ENCODE results near the gene ITPRIPL2. TPM values are rescaled to one million over a fixed set of nuclear protein-coding genes. Genes with fewer than 3 reads are reported as not detected.
A peak's percentile ranks its signal among the peaks of the same experiment; 100 is the strongest.

ITPRIPL2 gene
- total RNA-seq, 1 experiment from 2014 or later, result 5.3 TPM

DNA sequence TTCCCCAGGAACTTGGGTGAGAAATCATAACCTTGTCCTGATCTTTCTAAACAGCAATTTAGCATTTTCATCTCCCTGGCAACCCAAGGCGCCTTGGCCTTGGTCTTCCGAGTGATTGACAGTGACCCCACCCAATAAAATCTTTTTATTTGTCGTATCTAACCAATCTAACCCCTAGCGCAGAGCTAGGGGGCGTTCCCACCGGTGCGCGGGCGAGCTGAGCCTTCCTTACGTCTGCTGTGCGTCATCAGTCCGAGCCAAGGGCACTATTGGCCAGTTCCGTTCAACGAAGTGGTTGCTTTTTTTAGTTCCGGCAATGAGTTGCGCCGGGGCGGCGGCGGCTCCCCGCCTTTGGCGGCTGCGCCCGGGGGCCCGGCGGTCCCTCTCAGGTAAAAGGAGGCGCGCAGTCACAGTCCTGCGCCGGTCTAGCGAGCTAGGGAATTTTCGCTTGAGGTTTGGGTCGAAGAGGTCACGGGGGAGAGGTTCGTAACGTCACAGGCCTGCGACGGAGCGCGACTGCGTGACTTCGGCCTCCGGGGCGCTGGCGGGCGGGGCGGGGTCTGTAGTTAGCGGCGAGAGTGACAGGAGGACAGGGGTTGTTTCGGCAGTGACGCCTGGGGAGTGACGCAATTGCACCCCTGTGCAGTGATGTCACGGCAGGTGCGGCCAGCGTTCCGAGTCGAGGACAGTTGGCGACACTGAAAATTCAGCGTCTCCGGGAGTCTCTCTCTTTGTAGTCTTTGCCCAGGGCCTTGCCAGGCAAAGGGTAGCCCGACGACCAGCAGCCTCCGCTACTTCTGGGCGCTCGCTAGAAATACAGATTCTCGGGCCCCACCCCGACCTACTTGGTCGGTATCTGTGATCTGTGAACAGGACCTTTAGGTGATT lies 46.2 kb upstream of the ITPRIPL2 start, which contains the start of gene COQ7 (continued):
- TF ChIP-seq ZBTB21 (CRISPR knock-in tag; IDR thresholded peaks at IDR 0.05; ENCODE audit: borderline replicate concordance) (peak; percentile 99), CREB1 (CRISPR knock-in tag; IDR thresholded peaks at IDR 0.05) (0 out of 2 replicates have a peak, but pooled peaks have one; percentile 65), NR3C1 (CRISPR knock-in tag; conservative IDR thresholded peaks at IDR 0.05; ENCODE audit: low read depth) (no peak), TCF7 (CRISPR knock-in tag; IDR thresholded peaks at IDR 0.05; ENCODE audit: low read depth) (no peak), MYBL2 (CRISPR knock-in tag; IDR thresholded peaks at IDR 0.05) (peak; percentile 57; the same call in 1 of the 2 replicates), SP1 (CRISPR knock-in tag; conservative IDR thresholded peaks at IDR 0.05) (peak; percentile 86)
- TF ChIP-seq, protein P1, sequence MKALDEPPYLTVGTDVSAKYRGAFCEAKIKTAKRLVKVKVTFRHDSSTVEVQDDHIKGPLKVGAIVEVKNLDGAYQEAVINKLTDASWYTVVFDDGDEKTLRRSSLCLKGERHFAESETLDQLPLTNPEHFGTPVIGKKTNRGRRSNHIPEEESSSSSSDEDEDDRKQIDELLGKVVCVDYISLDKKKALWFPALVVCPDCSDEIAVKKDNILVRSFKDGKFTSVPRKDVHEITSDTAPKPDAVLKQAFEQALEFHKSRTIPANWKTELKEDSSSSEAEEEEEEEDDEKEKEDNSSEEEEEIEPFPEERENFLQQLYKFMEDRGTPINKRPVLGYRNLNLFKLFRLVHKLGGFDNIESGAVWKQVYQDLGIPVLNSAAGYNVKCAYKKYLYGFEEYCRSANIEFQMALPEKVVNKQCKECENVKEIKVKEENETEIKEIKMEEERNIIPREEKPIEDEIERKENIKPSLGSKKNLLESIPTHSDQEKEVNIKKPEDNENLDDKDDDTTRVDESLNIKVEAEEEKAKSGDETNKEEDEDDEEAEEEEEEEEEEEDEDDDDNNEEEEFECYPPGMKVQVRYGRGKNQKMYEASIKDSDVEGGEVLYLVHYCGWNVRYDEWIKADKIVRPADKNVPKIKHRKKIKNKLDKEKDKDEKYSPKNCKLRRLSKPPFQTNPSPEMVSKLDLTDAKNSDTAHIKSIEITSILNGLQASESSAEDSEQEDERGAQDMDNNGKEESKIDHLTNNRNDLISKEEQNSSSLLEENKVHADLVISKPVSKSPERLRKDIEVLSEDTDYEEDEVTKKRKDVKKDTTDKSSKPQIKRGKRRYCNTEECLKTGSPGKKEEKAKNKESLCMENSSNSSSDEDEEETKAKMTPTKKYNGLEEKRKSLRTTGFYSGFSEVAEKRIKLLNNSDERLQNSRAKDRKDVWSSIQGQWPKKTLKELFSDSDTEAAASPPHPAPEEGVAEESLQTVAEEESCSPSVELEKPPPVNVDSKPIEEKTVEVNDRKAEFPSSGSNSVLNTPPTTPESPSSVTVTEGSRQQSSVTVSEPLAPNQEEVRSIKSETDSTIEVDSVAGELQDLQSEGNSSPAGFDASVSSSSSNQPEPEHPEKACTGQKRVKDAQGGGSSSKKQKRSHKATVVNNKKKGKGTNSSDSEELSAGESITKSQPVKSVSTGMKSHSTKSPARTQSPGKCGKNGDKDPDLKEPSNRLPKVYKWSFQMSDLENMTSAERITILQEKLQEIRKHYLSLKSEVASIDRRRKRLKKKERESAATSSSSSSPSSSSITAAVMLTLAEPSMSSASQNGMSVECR (CRISPR knock-in tag; IDR thresholded peaks at IDR 0.05; ENCODE audit: borderline replicate concordance), result no peak
- TF ChIP-seq, protein P2, sequence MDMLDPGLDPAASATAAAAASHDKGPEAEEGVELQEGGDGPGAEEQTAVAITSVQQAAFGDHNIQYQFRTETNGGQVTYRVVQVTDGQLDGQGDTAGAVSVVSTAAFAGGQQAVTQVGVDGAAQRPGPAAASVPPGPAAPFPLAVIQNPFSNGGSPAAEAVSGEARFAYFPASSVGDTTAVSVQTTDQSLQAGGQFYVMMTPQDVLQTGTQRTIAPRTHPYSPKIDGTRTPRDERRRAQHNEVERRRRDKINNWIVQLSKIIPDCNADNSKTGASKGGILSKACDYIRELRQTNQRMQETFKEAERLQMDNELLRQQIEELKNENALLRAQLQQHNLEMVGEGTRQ (CRISPR knock-in tag; IDR thresholded peaks at IDR 0.05), result peak; percentile 86
- TF ChIP-seq, protein P3, sequence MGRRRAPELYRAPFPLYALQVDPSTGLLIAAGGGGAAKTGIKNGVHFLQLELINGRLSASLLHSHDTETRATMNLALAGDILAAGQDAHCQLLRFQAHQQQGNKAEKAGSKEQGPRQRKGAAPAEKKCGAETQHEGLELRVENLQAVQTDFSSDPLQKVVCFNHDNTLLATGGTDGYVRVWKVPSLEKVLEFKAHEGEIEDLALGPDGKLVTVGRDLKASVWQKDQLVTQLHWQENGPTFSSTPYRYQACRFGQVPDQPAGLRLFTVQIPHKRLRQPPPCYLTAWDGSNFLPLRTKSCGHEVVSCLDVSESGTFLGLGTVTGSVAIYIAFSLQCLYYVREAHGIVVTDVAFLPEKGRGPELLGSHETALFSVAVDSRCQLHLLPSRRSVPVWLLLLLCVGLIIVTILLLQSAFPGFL (CRISPR knock-in tag; IDR thresholded peaks at IDR 0.05; ENCODE audit: borderline replicate concordance), result no peak
- TF ChIP-seq, protein P4, sequence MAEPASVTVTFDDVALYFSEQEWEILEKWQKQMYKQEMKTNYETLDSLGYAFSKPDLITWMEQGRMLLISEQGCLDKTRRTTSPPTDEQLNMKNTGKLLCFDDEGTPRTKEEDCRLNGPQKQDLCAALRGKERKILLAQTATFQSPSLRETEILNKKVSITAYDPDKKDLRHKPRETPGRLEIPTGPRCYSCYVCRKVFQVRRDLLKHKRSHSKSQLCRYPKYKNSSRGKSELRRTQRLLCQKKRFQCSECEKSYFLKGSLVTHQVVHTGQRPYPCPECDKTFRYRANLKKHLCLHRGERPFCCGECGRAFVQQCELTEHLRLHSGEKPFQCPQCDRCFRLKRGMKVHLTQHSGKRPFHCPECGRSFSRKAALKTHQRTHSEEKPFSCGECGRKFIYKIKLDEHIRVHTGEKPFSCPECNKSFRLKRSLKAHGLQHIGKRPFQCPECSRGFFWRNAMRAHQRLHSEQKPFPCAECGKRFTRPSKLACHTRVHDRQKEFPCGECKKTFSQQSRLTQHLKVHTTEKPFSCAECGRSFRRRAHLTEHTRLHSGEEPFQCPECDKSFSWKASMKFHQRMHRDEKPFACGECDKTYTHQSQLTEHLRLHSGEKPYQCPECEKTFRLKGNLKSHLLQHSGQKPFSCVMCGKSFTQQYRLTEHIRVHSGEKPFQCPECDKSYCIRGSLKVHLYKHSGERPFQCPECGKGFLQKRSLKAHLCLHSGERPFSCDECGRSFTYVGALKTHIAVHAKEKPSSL (CRISPR knock-in tag; conservative IDR thresholded peaks at IDR 0.05), result no peak

DNA sequence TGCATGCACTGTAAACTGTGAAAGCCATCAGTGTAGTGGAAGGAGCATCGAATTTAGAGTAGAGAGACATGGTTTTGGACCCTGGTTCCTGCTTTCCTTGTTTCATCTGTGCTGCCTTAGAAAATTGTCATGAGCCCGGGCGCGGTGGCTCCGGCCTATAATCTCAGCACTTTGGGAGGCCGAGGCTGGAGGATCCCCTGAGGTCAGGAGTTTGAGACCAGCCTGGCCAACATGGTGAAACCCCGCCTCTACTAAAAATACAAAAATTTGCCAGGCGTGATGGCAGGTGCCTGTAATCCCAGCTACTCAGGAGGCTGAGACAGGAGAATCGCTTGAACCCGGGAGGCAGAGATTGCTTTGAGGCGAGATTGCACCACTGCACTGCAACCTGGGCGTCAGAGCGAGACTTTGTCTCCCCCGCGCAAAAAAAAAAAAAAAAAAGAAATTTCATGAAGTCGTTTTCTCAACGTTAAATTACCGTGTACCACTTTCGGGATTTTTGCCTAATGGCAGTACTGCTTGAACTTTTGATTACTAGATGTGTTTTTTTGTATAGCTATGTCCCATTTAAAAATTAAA lies 45.4 kb upstream of the ITPRIPL2 start:
- Mint-ChIP-seq H3K4me3 (peak overlapping the region; percentile 91), H3K4me1 (0 out of 2 replicates have a peak, but pooled peaks cover 3% of the 10 kb centered on the region), H3K9me3 (no peaks in the 10 kb centered on the region), H3K36me3 (peaks cover under 1% of the 10 kb centered on the region; the same call in 1 of the 2 replicates), H3K27me3 (ENCODE audit: low read depth) (peaks cover 2% of the 10 kb centered on the region; the same call in 1 of the 2 replicates), H3K27ac (peak overlapping the region; percentile 95)
- DNase-seq (ENCODE audit: low spot score), result no peak
- TF ChIP-seq TEAD1 (CRISPR knock-in tag; IDR thresholded peaks at IDR 0.05), result no peak
- no peak for TF ChIP-seq MYBL2 (CRISPR knock-in tag; IDR thresholded peaks at IDR 0.05)
- TF ChIP-seq, protein P5, sequence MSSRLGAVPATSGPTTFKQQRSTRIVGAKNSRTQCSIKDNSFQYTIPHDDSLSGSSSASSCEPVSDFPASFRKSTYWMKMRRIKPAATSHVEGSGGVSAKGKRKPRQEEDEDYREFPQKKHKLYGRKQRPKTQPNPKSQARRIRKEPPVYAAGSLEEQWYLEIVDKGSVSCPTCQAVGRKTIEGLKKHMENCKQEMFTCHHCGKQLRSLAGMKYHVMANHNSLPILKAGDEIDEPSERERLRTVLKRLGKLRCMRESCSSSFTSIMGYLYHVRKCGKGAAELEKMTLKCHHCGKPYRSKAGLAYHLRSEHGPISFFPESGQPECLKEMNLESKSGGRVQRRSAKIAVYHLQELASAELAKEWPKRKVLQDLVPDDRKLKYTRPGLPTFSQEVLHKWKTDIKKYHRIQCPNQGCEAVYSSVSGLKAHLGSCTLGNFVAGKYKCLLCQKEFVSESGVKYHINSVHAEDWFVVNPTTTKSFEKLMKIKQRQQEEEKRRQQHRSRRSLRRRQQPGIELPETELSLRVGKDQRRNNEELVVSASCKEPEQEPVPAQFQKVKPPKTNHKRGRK (CRISPR knock-in tag; IDR thresholded peaks at IDR 0.05; ENCODE audit: borderline replicate concordance), result no peak
- CTCF ChIA-PET, result interaction anchor here (0.7 to 2.6 kb wide), 2 partner anchors 18 to 85 kb away, joined by 3 to 27 read pairs; partner anchors contain the start of gene TMC7
- POLR2A ChIA-PET, result no interaction called here
- no peak for ATAC-seq

Measured in WTC11 (cell line).